GM19324 (cell line): Measurements from ENCODE around the gene TMEM190.
"Not testable (repeated sequence)": the region's sequence is repeated elsewhere in the genome, so short reads cannot be mapped to it uniquely, and the experiment has no call there.

Experiments used
- ATAC-seq: cut with Tn5 transposase; IDR thresholded peaks from one replicate; pipeline ENCODE4 v1.9.1; 2021; ENCODE audit warnings: mild to moderate bottlenecking, moderate library complexity; ENCODE audit not compliant: unreplicated experiment, low FRiP score

Gene TMEM190

DNA sequence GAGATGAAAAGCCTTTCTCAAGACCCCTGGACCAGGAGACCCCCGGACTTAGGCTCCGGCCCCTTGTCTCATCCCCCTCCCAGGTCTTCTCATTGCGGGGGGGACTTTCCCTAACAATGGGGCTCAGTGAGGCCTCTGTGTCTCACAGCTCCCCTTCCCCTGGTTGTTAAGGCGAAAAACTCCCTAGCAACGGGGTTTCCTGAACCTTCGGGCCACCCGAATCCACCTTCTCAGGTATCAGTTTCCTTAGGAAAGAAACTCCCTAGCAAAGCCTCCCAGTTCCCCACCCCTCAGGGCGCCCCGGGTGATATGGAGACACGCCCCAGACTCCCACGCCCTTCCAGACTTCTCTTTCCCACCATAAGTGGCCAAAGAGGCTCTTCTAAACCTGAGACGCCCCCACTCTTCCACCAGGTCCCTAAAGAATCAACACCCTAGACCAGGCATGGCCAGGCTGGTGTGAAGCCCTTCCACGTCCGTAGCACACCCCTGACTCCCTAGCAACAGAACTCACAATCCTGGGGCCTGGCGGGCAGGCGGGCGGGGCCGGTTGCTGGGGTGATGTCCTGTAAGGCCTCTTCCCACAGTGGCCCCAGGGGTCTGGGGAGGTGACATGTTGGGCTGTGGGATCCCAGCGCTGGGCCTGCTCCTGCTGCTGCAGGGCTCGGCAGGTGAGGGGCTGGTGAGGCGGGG is at the start of gene TMEM190:
TSS of gene TMEM190 (plus strand) at position 586 of the 693 bp plus-strand sequence. CDS start at position 614, 28 bp downstream.
- ATAC-seq, result no peak

DNA sequence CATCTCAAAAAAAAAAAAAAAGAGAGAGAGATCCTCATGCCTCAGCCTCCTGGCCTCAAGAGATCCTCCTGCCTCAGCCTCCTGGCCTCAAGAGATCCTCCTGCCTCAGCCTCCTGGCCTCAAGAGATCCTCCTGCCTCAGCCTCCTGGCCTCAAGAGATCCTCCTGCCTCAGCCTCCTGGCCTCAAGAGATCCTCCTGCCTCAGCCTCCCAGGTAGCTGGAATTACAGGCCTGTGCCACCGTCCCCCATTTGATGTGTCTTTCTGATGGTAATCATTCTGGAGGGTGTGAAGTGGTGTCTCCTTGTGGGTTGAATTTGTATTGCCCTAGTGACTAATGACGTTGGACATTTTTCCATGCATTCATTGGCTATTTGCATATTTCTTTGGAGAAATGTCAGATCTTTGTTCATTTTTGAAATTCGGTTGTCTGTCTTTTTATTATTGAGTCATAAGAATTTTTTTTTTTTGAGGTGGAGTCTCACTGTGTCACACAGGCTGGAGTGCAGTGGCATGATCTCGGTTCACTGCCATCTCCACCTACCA is 47.8 kb upstream of the TMEM190 start:
- not testable (repeated sequence) for ATAC-seq

DNA sequence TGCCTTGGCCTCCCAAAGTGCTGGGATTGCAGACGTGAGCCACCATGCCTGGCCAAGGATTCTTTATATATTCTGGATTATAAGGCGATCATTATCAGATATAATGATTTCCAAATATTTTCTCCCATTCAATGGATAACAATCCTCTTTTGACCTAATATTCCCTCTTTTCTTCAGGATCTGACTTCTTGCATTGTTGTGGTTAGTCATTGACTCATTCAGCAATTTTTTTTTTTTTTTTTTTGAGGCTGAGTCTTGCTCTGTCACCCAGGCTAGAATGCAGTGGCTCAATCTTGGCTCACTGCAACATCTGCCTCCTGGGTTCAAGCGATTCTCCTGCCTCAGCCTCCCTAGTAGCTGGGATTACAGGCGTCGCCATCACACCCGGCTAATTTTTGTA is 46.8 kb upstream of the TMEM190 start:
- ATAC-seq, result not testable (repeated sequence)

DNA sequence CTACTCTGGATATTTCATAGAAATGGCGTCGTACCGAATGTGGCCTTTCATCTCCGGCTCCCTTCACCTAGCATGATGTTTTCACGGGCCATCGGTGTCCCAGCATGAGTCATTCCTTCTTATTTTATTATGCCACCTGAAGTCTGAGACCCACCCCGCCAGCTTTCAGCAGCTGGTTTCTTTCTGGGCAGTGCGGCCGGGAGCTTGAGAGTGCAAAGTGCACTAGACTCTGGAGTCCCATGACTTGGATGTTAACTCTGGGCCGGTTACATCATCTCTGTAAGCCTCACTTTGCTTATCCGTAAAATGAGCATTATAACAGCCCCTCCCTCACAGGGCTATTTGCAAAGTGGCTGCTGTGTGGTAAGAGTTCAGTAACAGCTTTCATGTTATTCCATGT is 42.8 kb upstream of the TMEM190 start:
- no peak for ATAC-seq

DNA sequence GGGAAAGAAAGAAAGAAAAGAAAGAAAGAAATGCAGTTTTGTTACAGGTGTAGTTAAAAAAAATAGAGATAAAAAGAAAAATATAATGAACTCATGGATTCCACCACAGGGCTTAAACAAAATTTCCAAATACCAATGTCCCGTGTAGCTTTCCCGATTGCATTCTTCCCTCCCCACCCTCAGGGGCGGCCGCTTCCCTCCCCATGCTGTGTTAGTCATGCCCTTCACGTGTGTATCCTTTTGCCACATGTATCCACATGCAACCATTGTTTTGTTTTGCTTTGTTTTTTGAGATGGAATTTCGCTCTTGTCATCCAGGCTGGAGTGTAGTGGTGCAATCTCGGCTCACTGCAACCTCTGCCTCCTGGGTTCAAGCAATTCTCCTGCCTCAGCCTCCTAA is 40.5 kb upstream of the TMEM190 start:
- ATAC-seq, result no peak

DNA sequence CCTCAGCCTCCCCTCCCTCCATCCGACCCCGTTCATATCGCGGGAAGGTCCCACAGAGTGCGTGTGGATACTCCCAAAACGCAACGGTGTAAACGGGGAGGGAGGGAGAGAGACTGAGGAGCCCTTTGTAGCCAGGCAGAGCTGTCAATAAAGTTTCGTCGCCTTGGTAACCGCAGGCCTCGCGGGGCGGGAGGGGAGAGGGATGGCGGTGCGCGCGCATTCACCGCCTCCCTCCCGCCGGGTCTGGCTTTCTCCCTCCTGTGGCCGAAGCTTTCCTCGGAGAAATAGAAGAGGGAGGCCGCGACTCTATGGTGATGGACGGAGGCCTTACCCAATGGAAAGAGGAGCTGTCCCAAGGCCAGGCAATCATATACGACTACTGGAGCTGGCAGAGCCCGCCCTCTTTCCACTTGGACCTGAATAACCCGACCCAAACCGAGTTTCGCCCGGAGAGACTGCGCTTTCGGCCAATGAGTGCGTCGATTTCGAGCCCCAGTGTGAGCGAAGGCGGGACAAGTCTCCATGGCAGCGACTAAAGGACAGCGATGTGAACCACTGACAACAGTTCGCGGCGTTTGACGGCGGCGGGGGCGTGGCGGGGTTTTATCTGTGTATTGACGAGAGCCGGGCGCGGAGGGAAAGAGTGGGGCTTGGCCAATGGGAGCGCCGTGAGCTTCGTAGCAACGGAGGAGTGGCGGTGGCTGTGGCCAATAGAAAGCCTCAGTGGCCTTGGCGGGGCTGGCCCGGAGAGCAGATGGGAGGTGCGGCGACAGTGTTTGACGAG is 37.3 kb upstream of the TMEM190 start, which contains the start of gene KMT5C:
TSS of gene KMT5C (plus strand) at position 772 of the 784 bp plus-strand sequence. CDS start 2,061 bp downstream, outside the sequence.
- ATAC-seq, result peak; percentile 90

DNA sequence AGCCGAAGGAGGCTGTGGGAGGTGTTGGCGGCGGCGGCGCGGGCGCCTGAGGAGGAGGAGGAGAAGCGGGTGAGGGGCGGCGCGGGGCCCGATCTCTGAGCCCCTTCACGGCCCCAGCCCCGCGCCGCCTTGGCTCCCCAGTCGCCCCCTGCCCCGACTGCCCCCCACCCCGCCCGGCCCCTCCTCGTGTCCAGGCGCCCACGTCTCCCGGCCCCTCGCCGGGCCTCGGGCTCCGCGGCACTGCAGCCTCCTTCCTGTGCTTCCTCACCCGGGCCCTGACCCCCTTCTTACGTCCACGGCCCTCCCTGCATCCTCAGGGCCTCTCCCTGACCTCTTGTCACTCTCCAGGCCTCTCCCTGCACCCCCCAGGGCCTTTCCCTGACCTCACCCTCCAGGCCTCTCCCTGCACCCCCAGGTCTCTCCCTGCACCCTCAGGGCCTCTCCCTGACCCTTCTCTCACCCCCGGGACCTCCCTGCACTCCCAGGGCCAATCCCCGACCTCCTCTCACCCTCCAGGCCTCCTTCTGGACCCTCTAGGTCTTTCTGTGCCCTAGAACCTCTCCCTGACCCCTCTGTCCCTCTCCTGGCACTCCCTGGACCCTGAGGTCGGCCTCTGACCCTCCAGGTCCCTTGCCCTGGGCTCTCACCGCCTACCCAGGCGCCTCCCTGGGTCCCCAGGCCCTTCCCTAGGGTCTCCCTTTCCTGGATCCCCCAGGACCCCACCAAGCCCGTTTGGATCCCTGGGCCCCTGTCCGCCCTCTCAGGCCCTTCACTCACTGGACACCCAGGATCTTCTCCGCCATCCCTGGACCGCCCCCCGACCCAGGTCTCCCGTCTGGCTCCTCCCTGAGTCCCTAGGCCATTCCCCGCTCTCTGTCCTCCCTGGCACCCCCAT is 36.5 kb upstream of the TMEM190 start:
- ATAC-seq, result no peak

DNA sequence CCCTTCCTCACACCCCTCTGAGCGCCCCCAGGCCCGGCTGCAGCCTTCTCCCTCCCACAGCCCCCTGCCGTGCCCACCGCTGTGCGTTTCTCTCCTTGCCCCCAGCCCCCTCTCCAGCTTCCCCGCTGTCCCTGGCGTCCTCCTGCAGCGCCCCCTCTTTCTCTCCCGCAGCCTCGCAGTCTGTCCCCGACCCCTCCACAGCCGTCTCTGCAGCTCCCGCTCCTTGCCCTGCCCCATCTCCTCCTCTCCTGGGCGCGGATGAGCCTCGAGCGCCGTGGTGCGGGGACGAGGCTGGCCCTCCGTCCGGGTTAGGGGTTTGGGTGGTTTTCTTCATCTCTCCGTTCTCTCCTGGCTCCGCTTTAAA is 35.9 kb upstream of the TMEM190 start:
- no peak for ATAC-seq

DNA sequence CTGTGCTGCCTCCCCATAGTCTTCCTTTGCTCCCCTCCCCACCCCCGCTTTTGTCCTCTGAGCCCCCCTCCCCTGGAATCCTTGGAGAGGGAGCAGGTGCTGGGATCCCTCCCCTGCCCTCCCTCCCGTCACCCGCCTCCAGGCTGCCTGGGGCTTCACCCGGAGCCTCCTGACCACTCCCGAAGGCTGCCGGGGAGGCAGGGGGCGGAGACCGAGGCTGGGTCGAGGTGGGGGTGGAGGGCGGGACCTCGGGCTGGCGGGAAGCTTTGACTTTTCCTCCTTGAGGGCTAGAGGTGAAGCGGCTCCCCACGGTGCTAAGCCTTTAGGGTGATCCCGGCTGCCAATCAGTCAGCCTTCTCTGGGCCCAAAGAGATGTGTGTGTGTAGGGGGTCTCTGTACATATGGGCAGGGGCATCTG is 35.4 kb upstream of the TMEM190 start:
- ATAC-seq, result no peak

DNA sequence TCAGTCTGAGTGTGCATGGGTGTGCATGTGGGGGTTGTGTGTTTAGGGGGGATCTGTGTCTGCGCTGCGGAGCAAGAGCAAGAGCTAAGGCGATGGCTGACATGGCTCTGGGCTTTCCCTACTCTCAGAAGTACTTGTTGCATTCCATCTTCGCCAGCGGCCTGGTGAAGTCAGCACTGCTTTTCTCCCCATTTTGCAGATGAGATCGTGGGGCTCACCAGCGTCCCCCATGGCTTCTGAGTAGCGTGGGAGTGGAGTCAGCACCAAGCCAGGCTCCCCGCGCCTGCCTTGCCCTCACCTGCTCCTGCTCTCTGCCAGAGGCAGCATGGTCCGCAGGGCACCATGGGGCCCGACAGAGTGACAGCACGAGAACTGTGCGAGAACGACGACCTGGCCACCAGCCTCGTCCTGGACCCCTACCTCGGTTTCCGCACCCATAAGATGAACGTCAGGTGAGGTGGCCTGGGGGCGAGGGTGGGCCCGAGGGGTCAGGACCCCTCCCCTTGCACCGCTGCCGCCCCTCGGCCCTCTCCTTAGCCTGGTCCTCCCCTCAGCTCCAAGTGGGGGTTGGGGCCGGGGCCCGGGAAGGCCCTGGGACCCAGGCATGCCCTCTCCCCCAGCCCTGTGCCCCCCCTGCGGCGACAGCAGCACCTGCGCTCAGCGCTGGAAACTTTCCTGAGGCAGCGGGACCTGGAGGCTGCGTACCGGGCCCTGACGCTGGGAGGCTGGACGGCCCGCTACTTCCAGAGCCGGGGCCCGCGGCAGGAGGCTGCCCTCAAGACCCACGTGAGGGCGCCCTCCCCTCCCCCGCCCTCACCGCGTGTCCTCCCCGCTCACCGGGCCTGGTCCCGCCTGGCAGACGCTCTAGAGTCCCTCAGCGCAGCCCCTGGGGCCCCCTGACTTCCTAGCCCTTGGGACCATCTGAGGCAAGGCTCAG is 34.8 kb upstream of the TMEM190 start:
- no peak for ATAC-seq

DNA sequence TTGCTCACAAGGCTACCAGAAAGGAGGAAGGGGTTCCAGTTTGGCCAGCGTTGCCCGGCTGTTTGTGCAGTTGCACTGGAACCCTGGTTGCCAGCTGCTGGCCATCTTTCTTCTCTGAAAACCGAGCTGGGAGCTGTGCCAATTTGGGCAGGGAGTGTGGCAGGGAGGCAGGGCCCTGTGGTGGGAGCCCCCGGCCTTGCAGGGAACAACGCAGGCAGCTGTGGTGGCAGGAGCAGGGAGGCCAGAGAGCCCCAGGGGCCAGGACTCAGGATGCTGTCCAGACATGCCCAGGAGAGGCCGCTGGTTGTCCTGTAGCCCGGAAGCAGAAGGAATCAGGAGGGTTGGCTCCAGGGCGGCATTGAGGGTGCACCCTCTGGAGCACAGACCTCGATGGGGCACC is 32.2 kb upstream of the TMEM190 start:
- no peak for ATAC-seq

DNA sequence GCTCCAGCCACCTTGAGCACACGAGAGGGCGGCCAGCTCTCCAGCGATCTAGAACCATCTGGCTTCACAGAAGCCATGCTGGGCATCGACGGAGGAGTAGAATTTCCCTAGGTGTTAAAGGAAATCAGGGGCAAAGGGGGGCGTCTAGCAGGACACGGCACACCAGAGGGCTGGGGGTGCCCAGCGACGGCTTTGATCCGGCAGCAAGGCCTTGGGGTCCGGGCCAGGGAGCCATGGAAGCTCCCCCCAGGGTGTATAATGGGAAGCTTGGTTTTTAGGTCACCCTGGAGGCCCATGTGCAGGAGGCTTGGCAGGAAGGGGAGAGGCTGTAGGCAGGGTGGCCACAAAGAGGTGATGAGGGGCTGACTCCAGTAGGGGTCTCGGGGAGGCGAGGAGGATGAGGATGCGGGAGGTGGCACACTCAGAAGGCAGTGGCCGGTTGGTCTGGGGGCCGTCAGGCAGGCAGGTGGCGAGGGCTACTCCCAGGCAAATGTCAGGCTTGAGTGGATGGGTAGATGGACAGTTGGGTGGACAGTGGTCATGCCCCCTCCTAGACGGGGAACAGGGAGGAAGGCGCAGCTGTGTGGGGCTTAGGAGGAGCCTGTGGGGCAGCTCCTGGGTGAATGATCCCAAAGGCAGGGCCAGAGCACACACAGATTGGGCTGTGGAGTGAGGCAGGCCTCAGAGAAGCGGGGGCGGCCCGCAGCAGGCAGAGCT is 31.4 kb upstream of the TMEM190 start:
- no peak for ATAC-seq

DNA sequence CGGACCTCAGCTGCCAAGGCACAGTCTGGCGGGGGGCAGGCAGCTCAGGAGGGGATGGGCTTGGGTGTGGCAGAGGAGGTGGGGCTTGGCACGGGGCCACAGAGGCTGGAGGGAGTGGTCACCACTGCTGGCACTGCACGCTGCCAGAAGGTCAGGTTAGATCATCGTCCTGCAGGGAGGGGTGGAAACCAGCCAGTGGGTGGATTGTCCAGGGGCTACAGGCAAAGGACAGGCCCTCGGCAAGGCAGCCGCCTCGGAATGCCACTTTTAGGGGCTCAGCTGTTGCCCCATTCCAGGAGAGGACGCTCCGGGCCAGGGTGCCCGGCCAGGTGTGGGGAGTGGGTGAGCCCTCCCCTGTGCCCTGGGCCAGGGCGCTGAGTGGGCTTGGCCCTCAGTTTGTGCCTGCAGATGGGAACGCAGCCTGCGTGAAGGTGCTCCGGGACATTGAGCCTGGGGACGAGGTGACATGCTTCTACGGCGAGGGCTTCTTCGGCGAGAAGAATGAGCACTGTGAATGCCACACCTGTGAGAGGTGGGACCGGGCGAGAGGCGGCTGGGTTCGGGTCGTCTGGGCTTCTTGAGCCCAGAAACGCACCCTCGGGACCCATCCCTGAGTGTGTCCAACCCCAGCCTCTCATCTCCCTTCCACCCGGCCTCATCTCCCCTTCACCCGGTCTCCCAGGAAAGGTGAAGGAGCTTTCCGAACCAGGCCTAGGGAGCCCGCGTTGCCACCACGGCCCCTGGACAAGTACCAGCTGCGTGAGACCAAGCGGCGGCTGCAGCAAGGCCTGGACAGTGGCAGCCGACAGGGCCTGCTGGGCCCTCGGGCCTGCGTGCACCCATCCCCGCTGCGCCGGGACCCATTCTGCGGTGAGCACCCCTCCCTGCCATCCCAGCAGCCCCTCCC is 30.6 kb upstream of the TMEM190 start:
- no peak for ATAC-seq

DNA sequence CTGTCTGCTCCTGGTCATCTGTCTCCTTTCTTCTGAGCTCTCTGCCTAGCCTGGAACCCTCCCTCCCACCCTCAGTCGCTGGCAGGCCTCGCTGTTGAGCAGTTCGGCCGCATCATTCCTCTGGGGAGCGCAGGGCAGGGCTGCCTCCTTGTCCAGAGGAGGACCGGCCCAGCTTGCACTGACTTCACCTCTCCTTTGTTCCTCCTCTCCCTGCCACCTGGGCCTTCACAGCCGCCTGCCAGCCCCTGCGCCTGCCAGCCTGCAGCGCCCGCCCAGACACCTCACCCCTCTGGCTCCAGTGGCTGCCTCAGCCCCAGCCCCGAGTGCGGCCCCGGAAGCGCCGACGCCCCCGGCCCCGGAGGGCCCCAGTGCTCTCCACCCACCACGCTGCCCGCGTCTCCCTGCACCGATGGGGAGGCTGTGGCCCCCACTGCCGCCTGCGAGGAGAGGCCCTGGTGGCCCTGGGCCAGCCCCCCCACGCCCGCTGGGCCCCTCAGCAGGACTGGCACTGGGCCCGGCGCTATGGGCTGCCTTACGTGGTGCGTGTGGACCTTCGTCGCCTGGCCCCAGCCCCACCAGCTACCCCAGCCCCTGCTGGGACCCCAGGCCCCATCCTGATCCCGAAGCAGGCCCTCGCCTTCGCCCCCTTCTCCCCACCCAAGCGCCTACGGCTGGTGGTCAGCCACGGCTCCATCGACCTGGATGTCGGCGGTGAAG is 29.7 kb upstream of the TMEM190 start:
- no peak for ATAC-seq

DNA sequence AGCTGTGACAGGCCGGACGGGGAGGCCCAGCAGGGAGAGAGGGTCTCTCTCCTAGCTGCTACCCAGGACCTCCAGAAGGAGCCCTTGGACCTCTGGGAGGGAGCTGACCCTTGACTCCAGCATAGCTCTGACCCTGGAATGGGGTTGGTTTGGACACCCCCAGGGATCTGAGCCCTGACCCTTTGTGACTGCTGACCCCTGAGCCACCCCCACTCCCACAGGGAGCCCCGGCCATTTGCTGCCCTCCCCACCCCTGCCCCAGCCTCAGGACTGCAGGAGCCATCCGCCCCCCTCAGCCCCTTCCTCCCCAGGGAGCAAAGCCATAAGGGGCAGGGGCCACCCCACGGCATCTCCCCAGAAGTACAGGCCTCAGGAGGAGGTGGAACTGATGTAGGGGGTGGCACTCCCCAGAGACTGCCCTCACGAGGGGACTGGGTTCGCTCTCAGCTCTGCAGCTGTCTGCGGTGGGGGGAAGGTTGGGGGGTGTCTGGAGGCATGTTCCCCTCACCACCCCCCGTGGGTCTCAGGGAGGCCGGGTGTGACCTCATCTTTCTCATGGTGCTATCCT is 29.1 kb upstream of the TMEM190 start:
- ATAC-seq, result no peak

DNA sequence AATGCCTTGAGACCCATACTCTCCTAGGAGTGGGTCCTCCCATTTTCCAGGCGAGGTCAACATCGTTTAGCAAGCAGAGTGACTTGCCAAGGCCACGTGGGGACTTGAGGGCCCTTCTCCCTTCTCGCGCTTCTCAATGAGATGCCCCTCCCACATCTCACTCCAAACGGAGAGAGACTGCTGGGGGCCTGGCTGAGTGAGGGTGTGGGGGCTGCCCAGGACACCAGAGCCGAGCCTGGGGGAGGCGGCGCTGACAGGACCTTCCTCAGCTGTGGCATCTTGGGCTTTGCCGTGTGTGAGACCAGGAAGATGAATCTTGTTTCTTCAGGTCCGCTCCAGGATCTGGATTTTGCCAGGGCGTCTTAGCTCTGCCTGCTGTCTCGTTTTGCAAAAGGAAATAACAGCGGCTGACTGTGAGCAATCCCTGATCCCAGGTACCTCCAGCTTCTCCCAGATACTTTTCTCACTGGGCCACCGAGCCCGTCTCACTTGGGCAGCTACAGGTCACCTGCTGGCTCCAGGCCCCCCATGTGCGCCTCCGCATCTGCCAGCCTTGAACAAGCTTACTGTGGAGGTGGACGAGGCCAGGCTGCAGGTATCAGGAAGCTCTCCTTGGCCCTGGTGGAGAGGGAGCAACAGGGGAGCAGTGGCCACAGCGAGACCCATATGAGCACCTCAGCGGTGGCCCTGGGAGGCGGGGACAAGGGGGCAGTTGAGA is 28.1 kb upstream of the TMEM190 start:
- ATAC-seq, result no peak
